HepG2 (cell line): Measurements from ENCODE around the gene ARAP3. TPM values are rescaled to one million over a fixed set of nuclear protein-coding genes. Genes with fewer than 3 reads are reported as not detected.

ENCODE experiments used
- ATAC-seq: fragments of 200-7000 bp; cut with Tn5 transposase; 3 replicates; pipeline ENCODE4 v1.9.1; 2020; ENCODE audit warnings: mild to moderate bottlenecking, moderate library complexity
- BruUV-seq: library from RNA; stranded (reverse); fragments of 400-500 nt; replicated peaks from 2 replicates; lab custom pipeline; 2021; lab: Mats Ljungman, UMichigan
- CTCF ChIA-PET: fragments of 300-600 bp; formaldehyde crosslinking; extraction: SDS; loops from one replicate; lab custom pipeline; 2021; ENCODE audit warnings: low total read pairs, inconsistent platforms, low intra/inter-chr PET ratio; lab: Yijun Ruan, JAX
- POLR2A ChIA-PET: fragments of 350-600 bp; sonication (Branson Sonifier 250); formaldehyde crosslinking; loops from one replicate; lab custom pipeline; 2020; ENCODE audit warnings: antibody characterized with exemption, inconsistent platforms; lab: Yijun Ruan, JAX
- DNase-seq: peaks from one replicate; pipeline ENCODE4 v3.0.0-alpha.2; 2015; ENCODE audit warnings: low spot score
- FAIRE-seq: peaks from 3 replicates; lab custom pipeline; 2011; peaks lifted over from hg19 to GRCh38; lab: Jason Lieb, UNC
- H2AFZ ChIP-seq: one replicate; pipeline ENCODE4 v1.6.1; 2011; ENCODE audit warnings: low read length, inconsistent platforms
- H3K27ac ChIP-seq: fragments of 300-600 bp; 3 replicates; pipeline ENCODE4 v1.8.0; 2011; ENCODE audit warnings: mixed run types, mild to moderate bottlenecking, mixed read lengths, low read length, inconsistent platforms; ENCODE audit not compliant: insufficient read depth; ENCODE audit errors: extremely low read length
- H3K27me3 ChIP-seq, 2 experiments: fragments of 200-600 bp in 1 of 2; 2 replicates in 1 of 2; 3 replicates in 1 of 2; pipeline versions ENCODE4 v1.6.0 to v1.8.0; 2011; ENCODE audit warnings: low read length in 2 of 2, mild to moderate bottlenecking in 2 of 2, moderate library complexity in 2 of 2, inconsistent platforms in 1 of 2; ENCODE audit not compliant: insufficient read depth in 2 of 2, control insufficient read depth in 1 of 2
- H3K36me3 ChIP-seq, 2 experiments: fragments of 200-600 bp in 1 of 2; replicated peaks in 1 of 2; 2 replicates in 1 of 2; 3 replicates in 1 of 2; pipeline versions ENCODE4 v1.5.1 to v1.8.0; 2011; ENCODE audit warnings: low read length in 2 of 2, inconsistent platforms in 1 of 2; ENCODE audit not compliant: insufficient read depth in 2 of 2, control insufficient read depth in 1 of 2
- H3K4me1 ChIP-seq: 2 replicates; pipeline ENCODE4 v1.5.1; 2012; ENCODE audit warnings: low read length, inconsistent platforms; ENCODE audit not compliant: insufficient read depth
- H3K4me2 ChIP-seq: 2 replicates; pipeline ENCODE4 v1.6.0; 2011; ENCODE audit warnings: low read depth, low read length, inconsistent platforms
- H3K4me3 ChIP-seq, 3 experiments: fragments of 200-600 bp in 1 of 3; sonication (generic), shearing (Covaris generic) in 1 of 3; replicated peaks in 1 of 3; 2 replicates each; pipeline ENCODE4 v1.5.1; 2011 to 2016; ENCODE audit warnings: low read length in 3 of 3, inconsistent platforms in 2 of 3, low read depth in 2 of 3, mild to moderate bottlenecking in 2 of 3, control low read depth in 1 of 3, mixed read lengths in 1 of 3; ENCODE audit not compliant: insufficient read depth in 1 of 3
- H3K79me2 ChIP-seq: one replicate; pipeline ENCODE4 v1.6.1; 2011; ENCODE audit warnings: low read length, inconsistent platforms; ENCODE audit not compliant: insufficient read depth
- H3K9ac ChIP-seq: 2 replicates; pipeline ENCODE4 v1.6.0; 2011; ENCODE audit warnings: mild to moderate bottlenecking, low read depth, low read length, inconsistent platforms; ENCODE audit not compliant: insufficient read depth
- H3K9me3 ChIP-seq: 2 replicates; pipeline ENCODE4 v1.5.1; 2012; ENCODE audit warnings: mild to moderate bottlenecking, low read length
- H4K20me1 ChIP-seq: 2 replicates; pipeline ENCODE4 v1.6.0; 2011; ENCODE audit warnings: inconsistent platforms, mild to moderate bottlenecking, low read length, moderate library complexity; ENCODE audit not compliant: insufficient read depth
- HNRNPUL1 ChIP-seq: fragments of 200-400 bp; formaldehyde crosslinking; IDR thresholded peaks from 2 replicates; pipeline ENCODE4 v1.6.1; 2017; ENCODE audit warnings: low read depth, mild to moderate bottlenecking, low read length, moderate library complexity
- POLR2A ChIP-seq, 2 experiments: IDR thresholded peaks; 2 replicates each; pipeline ENCODE4 v1.6.1; 2011; ENCODE audit warnings: low read depth in 2 of 2, low read length in 2 of 2, mild to moderate bottlenecking in 1 of 2, moderate library complexity in 1 of 2; ENCODE audit not compliant: insufficient read depth in 1 of 2
- POLR2G ChIP-seq: fragments of 200-400 bp; formaldehyde crosslinking; IDR thresholded peaks from 2 replicates; pipeline ENCODE4 v1.6.1; 2018; ENCODE audit warnings: mild to moderate bottlenecking, low read depth, low read length, moderate library complexity
- RERE ChIP-seq: IDR thresholded peaks from 2 replicates; pipeline ENCODE4 v1.6.1; 2016; ENCODE audit warnings: low read depth, missing genetic modification reagents, missing compliant biosample characterization
- SIN3A ChIP-seq: IDR thresholded peaks from 2 replicates; pipeline ENCODE4 v1.6.1; 2011; ENCODE audit warnings: low read depth, mild to moderate bottlenecking, control low read depth, low read length, borderline replicate concordance
- SSRP1 ChIP-seq: IDR thresholded peaks from 2 replicates; pipeline ENCODE4 v1.6.1; 2016; ENCODE audit warnings: control low read depth
- TBX3 ChIP-seq: fragments of 450-650 bp; IDR thresholded peaks from 2 replicates; pipeline ENCODE4 v1.6.1; 2017; ENCODE audit warnings: antibody characterized with exemption, mild to moderate bottlenecking, inconsistent platforms, borderline replicate concordance
- TP53 ChIP-seq: sonication (generic); formaldehyde crosslinking; conservative IDR thresholded peaks from 2 replicates; pipeline ENCODE4 v1.4.0; 2020; ENCODE audit warnings: missing genetic modification reagents
- ZFP82 ChIP-seq: sonication (generic); formaldehyde crosslinking; IDR thresholded peaks from 2 replicates; pipeline ENCODE4 v1.5.1; 2020; ENCODE audit warnings: mild to moderate bottlenecking, missing genetic modification reagents, borderline replicate concordance
- ZMAT3 ChIP-seq: sonication (generic); formaldehyde crosslinking; conservative IDR thresholded peaks from 2 replicates; pipeline ENCODE4 v1.7.0; 2021; ENCODE audit warnings: missing genetic modification reagents
- ZMYM4 ChIP-seq: sonication (generic); formaldehyde crosslinking; IDR thresholded peaks from 2 replicates; pipeline ENCODE4 v1.8.1; 2023; ENCODE audit warnings: mild to moderate bottlenecking, missing genetic modification reagents
- ZNF382 ChIP-seq: sonication (generic); formaldehyde crosslinking; IDR thresholded peaks from 2 replicates; pipeline ENCODE4 v1.5.0; 2020; ENCODE audit warnings: missing genetic modification reagents, mild to moderate bottlenecking, borderline replicate concordance
- ZNF563 ChIP-seq: sonication (generic); formaldehyde crosslinking; IDR thresholded peaks from 2 replicates; pipeline ENCODE4 v1.8.0; 2022; ENCODE audit warnings: mild to moderate bottlenecking, moderate library complexity, missing genetic modification reagents
- ZNF7 ChIP-seq: IDR thresholded peaks from 2 replicates; pipeline ENCODE4 v1.6.1; 2016; ENCODE audit warnings: missing biosample characterization, missing genetic modification reagents
- ZNF788 ChIP-seq: sonication (generic); formaldehyde crosslinking; IDR thresholded peaks from 2 replicates; pipeline ENCODE4 v1.5.0; 2020; ENCODE audit warnings: mild to moderate bottlenecking, missing genetic modification reagents, borderline replicate concordance
- WGBS: methylation state at CpG from one replicate; pipeline ENCODE4 v1.1.6; 2017; ENCODE audit warnings: low lambda C conversion rate; 5-methylcytosine and 5-hydroxymethylcytosine counted together
- in situ Hi-C: cut with HindIII; loops from 2 replicates; pipeline ENCODE4 v1.10.0; 2017; ENCODE audit warnings: low pct_unique_long_range_greater_than_20kb; ENCODE audit not compliant: extremely low pct_ligation_motif_present
- intact Hi-C: fragments of 100-400 bp; cut with micrococcal nuclease; formaldehyde crosslinking; loops from one replicate; pipeline ENCODE4 v1.10.0; 2022; ENCODE audit not compliant: unreplicated experiment
- polyA plus RNA-seq, 8 experiments: library from polyadenylated mRNA; depleted of rRNA in 3 of 8; stranded (reverse) in 7 of 8; unstranded in 1 of 8; fragments of >200 nt; fragmentation: Illumina TruSeq in 4 of 8; extraction: Trizol in 4 of 8; gene quantifications; 2 replicates each; pipeline versions ENCODE4 v1.2.1 to v1.2.3, GENCODE V29; 2011 to 2016; ENCODE audit warnings: low read depth in 4 of 8, missing spikeins in 1 of 8, mixed read lengths in 1 of 8; ENCODE audit not compliant: insufficient read depth in 1 of 8
- total RNA-seq, 5 experiments: library from RNA; depleted of rRNA; stranded (reverse); fragments of >200 nt; fragmentation: Illumina TruSeq; extraction: Trizol; gene quantifications; 2 replicates each; pipeline ENCODE4 v1.2.3, GENCODE V29; 2016; ENCODE audit warnings: low read depth in 1 of 5
- TF ChIP-seq, protein P1 (sequence below): sonication (generic); formaldehyde crosslinking; IDR thresholded peaks from 2 replicates; pipeline ENCODE4 v1.8.1; 2023; ENCODE audit warnings: mild to moderate bottlenecking, missing genetic modification reagents
- TF ChIP-seq, protein P2 (sequence below): sonication (generic); formaldehyde crosslinking; IDR thresholded peaks from 2 replicates; pipeline ENCODE4 v1.5.1; 2020; ENCODE audit warnings: mild to moderate bottlenecking, moderate library complexity, missing genetic modification reagents

ARAP3 gene
- total and polyA plus RNA-seq, 2 of the 13 experiments (the other 11 are each of a cell fraction or from before 2014, with no cell fraction given): 0.25 TPM; not detected in 1

GRCh38 chr5:141691286-141691866 lies 9.3 kb upstream of the ARAP3 start:
- no TSS peak for BruUV-seq
- H3K27ac ChIP-seq: no peak overlapping the region
- POLR2A ChIA-PET: interaction anchor here (1.1 kb wide), 1 partner anchor 268 kb away, joined by 3 read pairs; no protein-coding TSS in a partner anchor
- H3K4me2 ChIP-seq: no peak overlapping the region
- no peaks in the 10 kb centered on the region for H3K36me3 ChIP-seq
- peaks cover 6 to 42% of the 10 kb centered on the region in 2 experiments for H3K27me3 ChIP-seq
- WGBS: 31% methylated on average over 9 of the region's 9 CpGs
- FAIRE-seq (no peak), ATAC-seq (no peak), DNase-seq (no peak)
- CTCF ChIA-PET: interaction anchor here (1.2 to 2.5 kb wide), 4 partner anchors 123 to 324 kb away, joined by 6 to 30 read pairs (median 12); no protein-coding TSS in a partner anchor
- no peak overlapping the region for H3K4me3 ChIP-seq
- no peak overlapping the region for H3K9ac ChIP-seq
- no peaks in the 10 kb centered on the region for H3K79me2 ChIP-seq
- H2AFZ ChIP-seq: no peak overlapping the region
- no peaks in the 10 kb centered on the region for H3K4me1 ChIP-seq
- H4K20me1 ChIP-seq: no peaks in the 10 kb centered on the region
- H3K9me3 ChIP-seq: no peaks in the 10 kb centered on the region
- in situ Hi-C loops (loop anchor here (25.0 kb wide), 1 partner anchor 446 kb away; no protein-coding TSS in a partner anchor), intact Hi-C loops (no loop called here)
- no peak for TF ChIP-seq ZFP82 (CRISPR knock-in tag)
- TF ChIP-seq, protein P1, sequence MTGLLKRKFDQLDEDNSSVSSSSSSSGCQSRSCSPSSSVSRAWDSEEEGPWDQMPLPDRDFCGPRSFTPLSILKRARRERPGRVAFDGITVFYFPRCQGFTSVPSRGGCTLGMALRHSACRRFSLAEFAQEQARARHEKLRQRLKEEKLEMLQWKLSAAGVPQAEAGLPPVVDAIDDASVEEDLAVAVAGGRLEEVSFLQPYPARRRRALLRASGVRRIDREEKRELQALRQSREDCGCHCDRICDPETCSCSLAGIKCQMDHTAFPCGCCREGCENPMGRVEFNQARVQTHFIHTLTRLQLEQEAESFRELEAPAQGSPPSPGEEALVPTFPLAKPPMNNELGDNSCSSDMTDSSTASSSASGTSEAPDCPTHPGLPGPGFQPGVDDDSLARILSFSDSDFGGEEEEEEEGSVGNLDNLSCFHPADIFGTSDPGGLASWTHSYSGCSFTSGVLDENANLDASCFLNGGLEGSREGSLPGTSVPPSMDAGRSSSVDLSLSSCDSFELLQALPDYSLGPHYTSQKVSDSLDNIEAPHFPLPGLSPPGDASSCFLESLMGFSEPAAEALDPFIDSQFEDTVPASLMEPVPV (CRISPR knock-in tag): no peak
- TF ChIP-seq ZMAT3 (CRISPR knock-in tag): no peak
- TF ChIP-seq ZNF382 (CRISPR knock-in tag): no peak
- TF ChIP-seq TP53 (CRISPR knock-in tag): no peak
- no peak for TF ChIP-seq ZNF788 (CRISPR knock-in tag)
- no peak for TF ChIP-seq ZMYM4 (CRISPR knock-in tag)
- no peak for TF ChIP-seq ZNF563 (CRISPR knock-in tag)
- TF ChIP-seq, protein P2, sequence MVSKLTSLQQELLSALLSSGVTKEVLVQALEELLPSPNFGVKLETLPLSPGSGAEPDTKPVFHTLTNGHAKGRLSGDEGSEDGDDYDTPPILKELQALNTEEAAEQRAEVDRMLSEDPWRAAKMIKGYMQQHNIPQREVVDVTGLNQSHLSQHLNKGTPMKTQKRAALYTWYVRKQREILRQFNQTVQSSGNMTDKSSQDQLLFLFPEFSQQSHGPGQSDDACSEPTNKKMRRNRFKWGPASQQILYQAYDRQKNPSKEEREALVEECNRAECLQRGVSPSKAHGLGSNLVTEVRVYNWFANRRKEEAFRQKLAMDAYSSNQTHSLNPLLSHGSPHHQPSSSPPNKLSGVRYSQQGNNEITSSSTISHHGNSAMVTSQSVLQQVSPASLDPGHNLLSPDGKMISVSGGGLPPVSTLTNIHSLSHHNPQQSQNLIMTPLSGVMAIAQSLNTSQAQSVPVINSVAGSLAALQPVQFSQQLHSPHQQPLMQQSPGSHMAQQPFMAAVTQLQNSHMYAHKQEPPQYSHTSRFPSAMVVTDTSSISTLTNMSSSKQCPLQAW: no peak
- no peak for TF ChIP-seq RERE
- TF ChIP-seq SSRP1 (CRISPR knock-in tag): no peak
- no peak for TF ChIP-seq ZNF7 (CRISPR knock-in tag)
- no peak for TF ChIP-seq TBX3
- TF ChIP-seq SIN3A: no peak
- TF ChIP-seq POLR2A (IDR thresholded peaks at IDR 0.05; ENCODE audit: insufficient read depth in 1 of 2, low read depth in 2 of 2, low read length in 2 of 2): no peak
- no peak for TF ChIP-seq HNRNPUL1
- TF ChIP-seq POLR2G: no peak
